SK-N-SH (cell line): ENCODE results near the gene SPAG4.

Experiments used
- CHD2 ChIP-seq: fragments of 150-350 bp; IDR thresholded peaks from 2 replicates; pipeline ENCODE4 v1.6.1; 2018; ENCODE audit warnings: low read length; ENCODE audit not compliant: partially characterized antibody
- CTCF ChIP-seq: fragments of 200-600 bp; sonication (generic); IDR thresholded peaks from 2 replicates; pipeline ENCODE4 v1.6.1; 2017; ENCODE audit warnings: antibody characterized with exemption, mild to moderate bottlenecking, moderate library complexity
- FOXJ3 ChIP-seq: sonication (generic); formaldehyde crosslinking; IDR thresholded peaks from 2 replicates; pipeline ENCODE4 v1.5.1; 2020; ENCODE audit warnings: mild to moderate bottlenecking, missing genetic modification reagents
- POLR2AphosphoS5 ChIP-seq: IDR thresholded peaks from 2 replicates; pipeline ENCODE4 v1.6.1; 2012; ENCODE audit warnings: low read depth, low read length
- RAD21 ChIP-seq: IDR thresholded peaks from 2 replicates; pipeline ENCODE4 v1.6.1; 2012; ENCODE audit warnings: mild to moderate bottlenecking, low read length
- RCOR1 ChIP-seq: fragments of 150-350 bp; IDR thresholded peaks from 2 replicates; pipeline ENCODE4 v1.6.1; 2017; ENCODE audit warnings: antibody characterized with exemption, low read length
- REST ChIP-seq: IDR thresholded peaks from 2 replicates; pipeline ENCODE4 v1.6.1; 2012; ENCODE audit warnings: mild to moderate bottlenecking, low read depth, low read length, moderate library complexity
- RFX5 ChIP-seq: IDR thresholded peaks from 2 replicates; pipeline ENCODE4 v1.6.1; 2012; ENCODE audit warnings: mild to moderate bottlenecking, improper control_type of control experiment, low read length
- TCF12 ChIP-seq: IDR thresholded peaks from 2 replicates; pipeline ENCODE4 v1.4.0; 2012

GRCh38 chr20:35619196-35620095, 3.8 kb downstream of the SPAG4 start:
- TF ChIP-seq RCOR1 (no peak), CTCF (peak; percentile 69), RAD21 (peak; percentile 44), POLR2AphosphoS5 (peak; percentile 63), REST (0 out of 2 replicates have a peak, but pooled peaks have one; percentile 5), FOXJ3 (CRISPR knock-in tag) (no peak), RFX5 (0 out of 2 replicates have a peak, but pooled peaks have one; percentile 21), CHD2 (no peak), TCF12 (no peak)
